ENCODE data around the gene HES3.

Gene HES3

DNA sequence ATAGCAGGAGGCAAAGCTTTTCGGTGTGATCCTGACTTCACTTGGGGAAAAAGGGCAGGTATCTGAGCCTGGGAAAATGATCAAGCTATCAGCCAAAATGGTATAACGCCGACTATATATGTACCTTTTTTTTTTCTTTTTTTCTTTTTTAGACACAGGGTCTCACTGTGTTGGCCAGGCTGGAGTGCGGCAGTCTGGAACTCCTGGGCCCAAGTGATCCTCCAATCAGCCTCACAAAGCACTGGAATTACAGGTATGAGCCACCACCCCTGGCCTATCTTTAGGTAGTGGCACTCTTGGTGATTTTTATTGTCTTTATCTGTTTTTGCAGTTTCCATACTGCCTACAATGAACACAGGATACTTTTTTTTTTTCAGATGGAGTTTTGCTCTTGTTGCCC, 6.9 kb upstream of the HES3 start:
- TF ChIP-seq, protein P1, sequence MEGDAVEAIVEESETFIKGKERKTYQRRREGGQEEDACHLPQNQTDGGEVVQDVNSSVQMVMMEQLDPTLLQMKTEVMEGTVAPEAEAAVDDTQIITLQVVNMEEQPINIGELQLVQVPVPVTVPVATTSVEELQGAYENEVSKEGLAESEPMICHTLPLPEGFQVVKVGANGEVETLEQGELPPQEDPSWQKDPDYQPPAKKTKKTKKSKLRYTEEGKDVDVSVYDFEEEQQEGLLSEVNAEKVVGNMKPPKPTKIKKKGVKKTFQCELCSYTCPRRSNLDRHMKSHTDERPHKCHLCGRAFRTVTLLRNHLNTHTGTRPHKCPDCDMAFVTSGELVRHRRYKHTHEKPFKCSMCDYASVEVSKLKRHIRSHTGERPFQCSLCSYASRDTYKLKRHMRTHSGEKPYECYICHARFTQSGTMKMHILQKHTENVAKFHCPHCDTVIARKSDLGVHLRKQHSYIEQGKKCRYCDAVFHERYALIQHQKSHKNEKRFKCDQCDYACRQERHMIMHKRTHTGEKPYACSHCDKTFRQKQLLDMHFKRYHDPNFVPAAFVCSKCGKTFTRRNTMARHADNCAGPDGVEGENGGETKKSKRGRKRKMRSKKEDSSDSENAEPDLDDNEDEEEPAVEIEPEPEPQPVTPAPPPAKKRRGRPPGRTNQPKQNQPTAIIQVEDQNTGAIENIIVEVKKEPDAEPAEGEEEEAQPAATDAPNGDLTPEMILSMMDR (IDR thresholded peaks at IDR 0.05; ENCODE audit: low read depth, low read length) = no peak
- no peak overlapping the region for H3K4me3 ChIP-seq (ENCODE audit: low read depth, low read length)

- H3K4me3 ChIP-seq (ENCODE audit: low read depth, low read length) = no peak overlapping the region
- TF ChIP-seq, protein P1 (IDR thresholded peaks at IDR 0.05; ENCODE audit: low read depth, low read length) = no peak
Observed at GRCh38 chr1:6239213-6239752, 4.7 kb upstream of the HES3 start.

- H3K4me3 ChIP-seq (ENCODE audit: low read depth, low read length) = no peak overlapping the region
- TF ChIP-seq, protein P1 (IDR thresholded peaks at IDR 0.05; ENCODE audit: low read depth, low read length) = no peak
Observed at GRCh38 chr1:6239950-6240768, 3.8 kb upstream of the HES3 start.

DNA sequence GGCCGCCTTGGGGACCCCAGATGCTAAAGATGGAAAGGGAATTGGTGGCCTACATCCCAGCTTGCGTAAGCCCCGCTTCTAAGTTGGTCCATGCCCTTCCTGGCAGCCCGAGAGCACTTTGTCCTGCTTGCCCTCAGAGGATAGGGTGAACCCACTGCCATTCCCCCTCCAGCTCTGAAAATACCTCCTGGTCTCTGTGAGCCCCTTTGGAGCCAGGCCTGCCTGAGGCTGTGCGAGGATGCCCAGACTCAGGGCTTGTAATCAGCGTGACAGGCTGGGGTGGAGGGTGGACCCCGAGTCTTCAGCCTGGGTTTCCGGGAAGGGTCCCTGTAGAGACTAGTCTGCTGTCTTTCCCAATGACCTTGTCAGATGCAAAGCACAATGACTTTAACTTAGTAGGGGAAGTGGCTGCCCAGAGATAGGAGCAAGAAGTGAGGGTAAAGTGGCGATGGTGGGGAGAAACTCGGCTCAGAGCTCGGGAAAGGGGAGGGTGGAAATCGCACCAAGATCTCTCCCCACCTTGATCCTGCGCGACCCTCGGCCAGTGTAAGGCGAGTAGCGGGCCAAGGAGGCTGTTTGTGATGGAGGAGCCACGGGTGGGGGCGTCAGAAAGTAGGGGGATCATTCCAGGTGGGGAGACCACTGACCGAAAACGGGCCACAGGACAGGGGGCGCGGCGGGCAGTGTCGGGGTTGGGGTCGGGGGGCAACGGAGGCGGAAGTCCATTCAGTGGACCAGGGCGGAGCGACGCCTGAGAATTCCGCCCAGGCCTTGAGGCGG, 2.7 kb upstream of the HES3 start:
- TF ChIP-seq, protein P1 (IDR thresholded peaks at IDR 0.05; ENCODE audit: low read depth, low read length) = no peak
- no peak overlapping the region for H3K4me3 ChIP-seq (ENCODE audit: low read depth, low read length)

DNA sequence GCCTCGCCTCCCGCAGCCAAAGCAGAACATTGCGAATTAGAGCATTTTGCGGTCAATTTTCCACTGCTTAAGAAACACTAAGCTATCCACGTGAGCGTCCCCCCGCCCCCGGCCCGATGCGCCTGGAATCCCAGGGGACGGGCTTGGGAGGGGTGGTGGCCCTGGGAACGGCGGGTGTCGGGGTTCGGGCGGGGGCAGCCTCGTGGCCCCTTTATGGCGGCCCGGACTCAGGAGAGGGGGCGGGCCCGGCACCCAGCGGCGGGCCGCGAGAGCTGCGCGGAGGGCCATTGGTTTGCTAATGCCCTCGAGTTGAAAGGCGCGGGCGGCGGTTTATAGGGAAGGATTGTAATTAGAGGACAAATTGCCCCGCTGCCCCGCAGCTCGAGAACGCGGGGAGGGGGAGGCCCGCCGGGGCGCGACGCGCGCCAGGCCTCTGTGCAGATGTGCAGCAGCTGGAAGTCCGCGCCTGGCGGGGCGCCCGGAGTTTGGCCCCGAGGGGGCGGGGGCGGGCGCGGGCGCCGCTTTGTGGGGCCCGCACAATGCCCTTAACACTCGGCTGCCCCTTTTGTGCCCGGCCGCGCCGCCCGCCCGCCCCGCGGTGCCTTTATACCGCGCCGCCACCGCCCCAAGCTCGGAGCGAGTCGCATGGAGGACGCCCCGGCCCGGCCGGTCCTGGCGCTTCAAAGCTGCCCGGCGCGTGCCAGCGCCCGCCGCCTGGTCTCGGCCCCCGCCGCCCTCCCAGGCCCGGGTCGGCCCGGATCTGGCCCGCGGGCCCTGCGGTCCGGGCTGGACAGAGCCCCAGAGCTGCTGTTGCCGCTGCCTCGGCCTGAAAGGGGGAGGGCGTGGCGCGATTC, 1.9 kb upstream of the HES3 start:
- TF ChIP-seq, protein P1 (IDR thresholded peaks at IDR 0.05; ENCODE audit: low read depth, low read length) = no peak
- H3K4me3 ChIP-seq (ENCODE audit: low read depth, low read length) = no peak overlapping the region

DNA sequence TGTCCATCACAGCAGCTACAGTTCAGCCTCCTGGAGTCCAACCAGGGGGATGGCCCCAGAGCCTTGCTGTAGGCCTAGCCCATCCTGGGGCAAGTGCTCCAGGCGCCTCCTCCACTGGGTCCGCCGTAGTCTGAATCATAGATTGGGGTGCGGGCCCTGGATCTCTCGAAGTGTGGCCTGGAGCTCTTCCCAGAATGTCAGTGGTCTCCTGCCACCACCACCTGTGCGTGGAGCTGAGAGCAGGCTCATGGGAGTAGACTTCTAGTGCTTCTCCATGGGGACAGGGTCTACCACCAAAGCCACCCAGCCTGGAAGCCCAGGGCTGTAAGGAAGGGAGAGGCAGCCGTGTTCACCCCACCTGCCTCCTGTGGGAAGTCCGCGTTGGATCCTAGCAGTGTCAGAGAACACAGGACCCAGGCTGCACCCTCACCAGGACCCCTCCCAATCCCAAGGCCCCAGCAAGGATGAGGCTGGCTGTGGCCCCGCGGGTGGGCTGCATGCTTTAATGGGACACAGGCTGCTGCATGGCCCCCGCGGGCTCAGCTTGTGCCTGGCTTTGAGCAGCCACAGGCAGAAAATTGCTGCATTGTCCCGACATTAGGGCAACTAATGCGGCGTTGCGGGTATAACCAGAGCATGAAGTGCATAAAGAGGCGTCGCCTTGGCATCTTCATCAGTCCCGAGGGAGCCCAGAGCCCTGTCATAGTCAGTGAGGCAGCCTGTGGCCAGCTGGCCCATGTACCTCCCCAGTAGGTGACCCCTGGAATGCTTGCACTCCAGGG, 735 bp upstream of the HES3 start:
- TF ChIP-seq, protein P1 (IDR thresholded peaks at IDR 0.05; ENCODE audit: low read depth, low read length) = no peak
- no peak overlapping the region for H3K4me3 ChIP-seq (ENCODE audit: low read depth, low read length)

Measured in WI38 (cell line).